Fibroblast of peridontal ligament (primary cell): ENCODE data around the gene RUNX1.

Source experiments
- DNase-seq: peaks from one replicate; pipeline ENCODE4 v3.0.0-alpha.2; 2010; ENCODE audit errors: extremely low read depth

The RUNX1 gene

GRCh38 chr21:34825948-34826548 is 223.1 kb downstream of the RUNX1 start:
- no peak for DNase-seq

- no peak for DNase-seq
These were observed 224.0 kb downstream of the RUNX1 start for GRCh38 chr21:34825101-34825500.

- no peak for DNase-seq
These were observed 224.8 kb downstream of the RUNX1 start for GRCh38 chr21:34824314-34824713.

- peak; percentile 56 for DNase-seq
These were observed 226.2 kb downstream of the RUNX1 start for GRCh38 chr21:34822942-34823341.

GRCh38 chr21:34822168-34822567 is 226.9 kb downstream of the RUNX1 start:
- no peak for DNase-seq

- DNase-seq = no peak
These were observed 227.4 kb downstream of the RUNX1 start for GRCh38 chr21:34821717-34822116.

GRCh38 chr21:34820051-34820450 is 229.1 kb downstream of the RUNX1 start:
- no peak for DNase-seq

GRCh38 chr21:34819357-34819999 is 229.6 kb downstream of the RUNX1 start:
- DNase-seq = no peak

- no peak for DNase-seq
These were observed 230.4 kb downstream of the RUNX1 start for GRCh38 chr21:34818662-34819158.

- no peak for DNase-seq
These were observed 231.1 kb downstream of the RUNX1 start for GRCh38 chr21:34817821-34818661.

- DNase-seq = no peak
These were observed 233.0 kb downstream of the RUNX1 start for GRCh38 chr21:34815831-34816705.

- no peak for DNase-seq
These were observed 234.6 kb downstream of the RUNX1 start for GRCh38 chr21:34814529-34814951.

GRCh38 chr21:34813266-34813894 is 235.7 kb downstream of the RUNX1 start:
- peak; percentile 75 for DNase-seq

GRCh38 chr21:34812504-34813265 is 236.4 kb downstream of the RUNX1 start:
- DNase-seq = peak; percentile 98

- DNase-seq = no peak
These were observed 237.7 kb downstream of the RUNX1 start for GRCh38 chr21:34811368-34811767.

- DNase-seq = no peak
These were observed 238.3 kb downstream of the RUNX1 start for GRCh38 chr21:34810786-34811185.

GRCh38 chr21:34809822-34810221 is 239.3 kb downstream of the RUNX1 start:
- DNase-seq = no peak

GRCh38 chr21:34808569-34809204 is 240.4 kb downstream of the RUNX1 start:
- DNase-seq = peak; percentile 64

- peak; percentile 97 for DNase-seq
These were observed 241.1 kb downstream of the RUNX1 start for GRCh38 chr21:34807881-34808568.
